COLO668 (cell line): ENCODE measurements around the gene HECTD4.
"Not testable (repeated sequence)": the region's sequence is repeated elsewhere in the genome, so short reads cannot be mapped to it uniquely, and the experiment has no call there.

Experiments used
- DNase-seq: peaks from one replicate; lab custom pipeline; 2025; ENCODE audit not compliant: unreplicated experiment; lab: John Stamatoyannopoulos, UW

HECTD4 gene

DNA sequence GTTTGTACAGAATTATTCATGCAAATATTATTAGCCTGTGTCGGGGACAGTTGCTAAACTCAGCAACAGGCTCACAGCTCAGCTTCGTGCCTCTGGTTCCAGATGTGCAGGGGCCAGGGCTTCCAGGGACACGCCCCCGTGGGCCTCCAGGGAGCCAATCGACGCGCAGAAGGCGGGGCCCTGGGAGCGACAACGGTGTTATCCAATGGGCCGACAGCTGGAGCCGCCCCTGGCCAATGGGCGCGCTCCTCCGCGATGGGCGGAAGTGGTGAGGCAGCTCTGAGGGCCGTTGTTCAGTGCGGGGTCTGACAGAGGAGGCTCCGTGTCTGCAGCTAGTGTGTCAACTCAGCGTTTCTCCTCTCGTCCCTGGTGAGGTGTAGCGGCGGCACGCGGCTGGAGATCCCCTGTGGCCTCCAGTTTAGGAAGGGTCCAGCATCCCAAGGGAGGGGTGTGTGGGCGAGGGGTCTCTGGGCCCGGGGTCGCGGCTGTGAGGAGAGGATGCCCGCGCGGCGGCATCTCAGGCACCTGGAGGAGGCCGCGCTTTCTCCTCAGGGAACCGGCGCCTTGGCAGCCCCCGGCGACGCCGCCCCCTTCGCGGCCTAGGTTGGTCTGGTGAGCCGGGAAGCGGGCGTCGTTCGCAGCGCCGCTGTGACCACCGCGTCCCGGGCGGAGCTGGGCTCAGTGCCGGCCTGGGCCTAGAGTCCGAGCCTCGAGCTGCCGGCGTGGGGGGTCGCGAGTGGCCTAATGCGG lies 256.8 kb downstream of the HECTD4 start, which contains the start of gene TRAFD1:
TSS of gene TRAFD1 (plus strand) at position 311 of the 750 bp plus-strand sequence. CDS start 4,963 bp downstream, outside the sequence.
- DNase-seq: peak; percentile 99

DNA sequence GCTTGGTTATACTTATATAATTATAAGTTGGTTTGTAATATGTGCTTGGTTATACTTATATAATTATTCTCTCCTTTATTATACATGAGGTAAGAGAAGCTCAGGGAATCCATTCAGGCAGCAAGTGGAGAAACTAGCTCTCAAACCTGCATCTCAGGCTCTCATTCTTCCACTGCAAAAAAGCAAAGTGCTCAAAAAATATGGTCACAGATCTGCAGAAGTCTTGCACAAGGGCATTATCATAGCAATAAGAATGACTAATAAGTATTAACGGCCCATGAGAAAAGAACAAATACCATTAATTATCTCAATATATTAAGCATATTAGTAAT lies 257.3 kb downstream of the HECTD4 start:
- DNase-seq: no peak

DNA sequence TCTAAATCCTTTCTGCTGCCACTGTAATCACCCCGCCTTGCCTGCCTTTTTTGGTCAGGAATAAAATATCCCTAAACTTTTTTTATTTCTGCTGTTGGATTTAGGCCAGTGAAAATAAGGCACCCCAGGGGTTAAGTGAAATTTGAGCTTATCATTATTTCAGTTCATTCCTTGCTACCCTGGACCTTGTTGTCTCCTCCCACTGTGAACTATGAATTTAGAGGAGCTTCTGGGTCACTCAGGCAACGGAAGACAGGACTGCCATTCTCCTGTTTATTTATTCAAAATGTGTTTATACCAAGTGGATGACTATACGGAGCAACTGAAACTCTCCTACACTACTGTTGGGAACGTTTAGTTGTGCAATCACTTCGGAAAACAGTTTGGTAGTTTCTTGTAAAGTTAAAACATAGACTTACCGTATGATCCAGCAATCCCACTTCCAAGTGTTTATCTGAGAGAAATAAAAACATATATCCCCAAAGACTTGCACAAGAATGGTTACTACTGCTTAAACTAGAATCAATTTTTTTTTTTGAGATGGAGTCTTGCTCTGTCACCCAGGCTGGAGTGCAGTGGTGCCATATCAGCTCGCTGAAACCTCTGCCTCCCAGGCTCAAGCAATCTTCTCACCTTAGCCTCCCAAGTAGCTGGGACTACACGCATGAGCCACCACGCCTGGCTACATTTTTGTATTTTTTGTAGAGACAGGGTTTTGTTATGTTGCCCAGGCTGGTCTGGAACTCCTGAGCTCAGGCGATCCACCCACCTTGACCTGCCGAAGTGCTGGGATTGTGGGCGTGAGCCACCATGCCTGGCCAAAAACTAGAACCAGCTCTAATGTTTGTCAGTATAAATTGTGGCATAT lies 259.2 kb downstream of the HECTD4 start:
- DNase-seq: no peak

DNA sequence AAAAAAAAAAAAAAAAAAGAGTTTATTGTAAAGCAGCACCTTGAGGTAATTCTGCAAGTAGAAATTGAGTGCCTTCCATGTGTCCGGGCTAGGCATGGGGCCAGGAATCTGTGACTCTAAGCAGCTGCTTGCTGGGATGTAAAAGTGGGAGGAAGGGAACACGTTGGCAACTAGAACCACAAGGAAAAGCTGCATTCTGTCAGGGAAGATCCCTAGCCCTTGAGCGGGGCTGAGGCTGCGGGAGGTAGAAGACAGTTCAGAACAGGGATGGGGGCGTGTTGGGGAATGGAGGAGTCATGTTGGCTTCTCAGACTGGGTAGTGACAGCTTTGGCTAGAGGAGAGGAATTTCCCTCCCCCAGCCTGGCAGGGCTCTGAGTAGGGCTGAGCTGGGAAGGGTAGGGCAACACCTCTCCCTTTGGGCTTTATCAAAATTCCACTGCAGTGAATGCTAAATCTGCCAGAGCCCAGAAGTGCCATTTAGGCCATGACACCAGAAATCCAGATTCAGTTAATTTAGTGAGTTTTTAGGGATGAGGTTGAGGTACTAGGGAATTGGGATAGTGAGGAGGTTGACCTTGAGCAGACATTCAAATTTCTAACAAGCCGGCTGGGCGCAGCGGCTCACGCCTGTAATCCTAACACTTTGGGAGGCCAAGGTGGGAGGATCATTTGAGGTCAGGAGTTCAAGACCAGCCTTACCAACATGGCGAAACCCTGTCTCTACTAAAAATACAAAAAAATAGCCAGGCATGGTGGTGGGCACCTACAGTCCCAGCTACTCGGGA lies 260.3 kb downstream of the HECTD4 start:
- no peak for DNase-seq

DNA sequence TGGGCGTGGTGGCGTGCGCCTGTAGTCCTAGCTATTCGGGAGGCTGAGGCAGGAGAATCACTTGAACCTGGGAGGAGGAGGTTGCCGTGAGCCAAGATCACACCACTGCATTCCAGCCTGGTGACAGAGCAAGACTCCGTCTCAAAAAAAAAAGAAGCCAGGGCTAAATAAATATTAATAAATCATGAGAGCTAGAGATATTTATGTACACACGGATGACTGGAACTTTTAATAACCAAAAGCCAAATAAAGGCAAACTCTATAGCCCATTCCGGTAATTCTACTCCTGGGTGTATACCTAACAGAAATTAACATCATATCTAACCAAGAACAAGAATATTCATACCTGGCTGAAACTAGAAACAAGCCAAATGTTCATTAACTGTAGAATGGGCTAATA lies 264.5 kb downstream of the HECTD4 start:
- no peak for DNase-seq

- DNase-seq: peak; percentile 51
Observed at GRCh38 chr12:112116232-112117060, 265.8 kb downstream of the HECTD4 start.

GRCh38 chr12:112115259-112116045 lies 266.8 kb downstream of the HECTD4 start:
- no peak for DNase-seq

- no peak for DNase-seq
Observed at GRCh38 chr12:112112409-112113133, 269.7 kb downstream of the HECTD4 start.

DNA sequence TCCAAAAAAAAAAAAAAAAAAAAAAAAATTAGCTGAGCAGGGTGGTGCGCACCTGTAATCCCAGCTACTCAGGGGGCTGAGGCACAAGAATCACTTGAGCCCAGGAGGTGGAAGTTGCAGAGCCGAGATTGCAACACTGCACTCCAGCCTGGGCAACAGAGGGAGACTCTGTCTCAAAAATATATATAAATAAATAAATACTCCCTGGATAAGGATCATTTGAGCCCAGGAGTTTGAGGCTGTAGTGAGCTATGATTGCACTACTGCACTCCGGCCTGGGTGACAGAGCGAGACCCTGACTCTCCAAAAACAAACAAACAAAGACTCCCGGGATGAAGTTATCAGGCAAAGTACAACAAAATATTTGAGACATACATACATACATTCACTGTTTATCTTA lies 270.3 kb downstream of the HECTD4 start:
- DNase-seq: no peak

GRCh38 chr12:112110787-112111662 lies 271.2 kb downstream of the HECTD4 start:
- DNase-seq: not testable (repeated sequence)
